Measurements from ENCODE around the gene COMMD8. TPM values are rescaled to one million over a fixed set of nuclear protein-coding genes. Genes with fewer than 3 reads are reported as not detected.

Gene COMMD8
- total and polyA plus RNA-seq, 10 of the 15 experiments (the other 5 are each of a cell fraction or from before 2014, with no cell fraction given): 27.6 to 156 (median 48.4) TPM

DNA sequence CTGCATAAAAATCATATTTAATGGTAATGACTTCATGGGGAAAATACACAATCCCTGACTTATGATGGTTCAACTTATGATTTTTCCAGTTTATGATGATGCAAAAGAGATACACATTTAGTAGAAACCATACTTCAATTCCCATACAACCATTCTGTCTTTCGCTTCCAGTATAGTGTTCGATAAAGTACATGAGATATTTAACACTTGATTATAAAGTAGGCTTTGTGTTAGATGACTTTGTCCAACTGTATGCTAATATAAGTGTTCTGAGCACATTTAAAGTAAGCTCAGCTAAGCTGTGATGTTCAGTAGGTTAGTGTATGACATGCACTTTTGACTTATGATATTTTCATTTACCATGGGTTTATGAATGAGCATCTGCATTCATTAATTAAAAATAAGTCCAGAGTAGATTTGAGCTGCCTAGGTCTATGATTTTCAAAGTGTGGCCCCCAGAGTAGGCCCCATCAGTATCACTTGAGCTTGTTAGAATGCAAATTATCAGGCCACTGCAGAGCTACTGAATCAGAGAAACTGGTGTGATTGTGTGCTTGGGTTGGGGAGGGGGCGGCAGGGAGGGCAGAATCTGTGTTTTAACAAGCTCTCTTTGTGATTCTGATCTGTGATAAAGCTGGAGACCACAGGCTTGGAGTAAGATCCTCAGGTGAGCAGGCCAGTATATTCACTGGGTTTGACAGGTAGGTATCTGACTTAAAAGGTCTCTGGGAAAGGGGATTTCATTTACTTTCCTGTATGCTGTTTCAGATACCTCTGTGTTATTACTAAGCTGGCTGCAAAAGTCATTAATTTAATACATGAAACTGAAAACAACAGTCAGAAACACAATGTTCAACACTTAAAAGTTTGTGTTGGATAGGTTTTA is 30.0 kb upstream of the COMMD8 start (continued):
- TF ChIP-seq EZH2 (IDR thresholded peaks at IDR 0.05; ENCODE audit: borderline replicate concordance, control insufficient read depth, low read depth, low read length) (no peak), ZNF274 (IDR thresholded peaks at IDR 0.05; ENCODE audit: insufficient read depth, insufficient read length) (no peak), LARP7 (IDR thresholded peaks at IDR 0.05) (no peak), STAT1 (conservative IDR thresholded peaks at IDR 0.05) (no peak), SIN3A (IDR thresholded peaks at IDR 0.05; ENCODE audit: low read depth, low read length) (no peak), RCOR1 (conservative IDR thresholded peaks at IDR 0.05; ENCODE audit: low read depth, low read length) (no peak), POU2F2 (IDR thresholded peaks at IDR 0.05; ENCODE audit: borderline replicate concordance, low read depth, low read length) (peak; percentile 54; the same call in 1 of the 3 replicates), POLR2AphosphoS2 (IDR thresholded peaks at IDR 0.05; ENCODE audit: low read depth, low read length) (no peak), EED (IDR thresholded peaks at IDR 0.05; ENCODE audit: low read depth) (no peak), POLR2AphosphoS5 (IDR thresholded peaks at IDR 0.05; ENCODE audit: low read length) (peak; percentile 72), SMAD5 (IDR thresholded peaks at IDR 0.05; ENCODE audit: low read depth) (peak; percentile 79), PML (IDR thresholded peaks at IDR 0.05; ENCODE audit: low read length) (peak; percentile 78), CEBPB (IDR thresholded peaks at IDR 0.05; ENCODE audit: borderline replicate concordance in 1 of 2, low read depth in 2 of 2, low read length in 2 of 2) (no peak), GATAD2B (conservative IDR thresholded peaks at IDR 0.05; ENCODE audit: low read depth) (peak; percentile 27; the same call in 1 of the 2 replicates), BHLHE40 (IDR thresholded peaks at IDR 0.05; ENCODE audit: borderline replicate concordance in 1 of 2, low read depth in 2 of 2, low read length in 1 of 2) (0 out of 4 replicates have a peak, but pooled peaks of 1 of the 2 experiments have one; percentile 9), NRF1 (conservative IDR thresholded peaks at IDR 0.05; ENCODE audit: low read depth, low read length) (no peak)
- TF ChIP-seq, protein P1, sequence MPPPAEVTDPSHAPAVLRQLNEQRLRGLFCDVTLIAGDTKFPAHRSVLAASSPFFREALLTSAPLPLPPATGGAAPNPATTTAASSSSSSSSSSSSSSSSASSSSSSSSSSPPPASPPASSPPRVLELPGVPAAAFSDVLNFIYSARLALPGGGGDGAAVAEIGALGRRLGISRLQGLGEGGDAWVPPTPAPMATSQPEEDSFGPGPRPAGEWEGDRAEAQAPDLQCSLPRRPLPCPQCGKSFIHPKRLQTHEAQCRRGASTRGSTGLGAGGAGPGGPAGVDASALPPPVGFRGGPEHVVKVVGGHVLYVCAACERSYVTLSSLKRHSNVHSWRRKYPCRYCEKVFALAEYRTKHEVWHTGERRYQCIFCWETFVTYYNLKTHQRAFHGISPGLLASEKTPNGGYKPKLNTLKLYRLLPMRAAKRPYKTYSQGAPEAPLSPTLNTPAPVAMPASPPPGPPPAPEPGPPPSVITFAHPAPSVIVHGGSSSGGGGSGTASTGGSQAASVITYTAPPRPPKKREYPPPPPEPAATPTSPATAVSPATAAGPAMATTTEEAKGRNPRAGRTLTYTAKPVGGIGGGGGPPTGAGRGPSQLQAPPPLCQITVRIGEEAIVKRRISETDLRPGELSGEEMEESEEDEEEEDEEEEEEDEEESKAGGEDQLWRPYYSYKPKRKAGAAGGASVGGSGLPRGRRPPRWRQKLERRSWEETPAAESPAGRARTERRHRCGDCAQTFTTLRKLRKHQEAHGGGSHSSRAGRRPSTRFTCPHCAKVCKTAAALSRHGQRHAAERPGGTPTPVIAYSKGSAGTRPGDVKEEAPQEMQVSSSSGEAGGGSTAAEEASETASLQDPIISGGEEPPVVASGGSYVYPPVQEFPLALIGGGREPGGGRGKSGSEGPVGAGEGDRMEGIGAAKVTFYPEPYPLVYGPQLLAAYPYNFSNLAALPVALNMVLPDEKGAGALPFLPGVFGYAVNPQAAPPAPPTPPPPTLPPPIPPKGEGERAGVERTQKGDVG (CRISPR knock-in tag; IDR thresholded peaks at IDR 0.05): no peak
- TF ChIP-seq, protein P2, sequence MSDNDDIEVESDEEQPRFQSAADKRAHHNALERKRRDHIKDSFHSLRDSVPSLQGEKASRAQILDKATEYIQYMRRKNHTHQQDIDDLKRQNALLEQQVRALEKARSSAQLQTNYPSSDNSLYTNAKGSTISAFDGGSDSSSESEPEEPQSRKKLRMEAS (IDR thresholded peaks at IDR 0.05; ENCODE audit: low read depth, low read length): no peak
- TF ChIP-seq, protein P3, sequence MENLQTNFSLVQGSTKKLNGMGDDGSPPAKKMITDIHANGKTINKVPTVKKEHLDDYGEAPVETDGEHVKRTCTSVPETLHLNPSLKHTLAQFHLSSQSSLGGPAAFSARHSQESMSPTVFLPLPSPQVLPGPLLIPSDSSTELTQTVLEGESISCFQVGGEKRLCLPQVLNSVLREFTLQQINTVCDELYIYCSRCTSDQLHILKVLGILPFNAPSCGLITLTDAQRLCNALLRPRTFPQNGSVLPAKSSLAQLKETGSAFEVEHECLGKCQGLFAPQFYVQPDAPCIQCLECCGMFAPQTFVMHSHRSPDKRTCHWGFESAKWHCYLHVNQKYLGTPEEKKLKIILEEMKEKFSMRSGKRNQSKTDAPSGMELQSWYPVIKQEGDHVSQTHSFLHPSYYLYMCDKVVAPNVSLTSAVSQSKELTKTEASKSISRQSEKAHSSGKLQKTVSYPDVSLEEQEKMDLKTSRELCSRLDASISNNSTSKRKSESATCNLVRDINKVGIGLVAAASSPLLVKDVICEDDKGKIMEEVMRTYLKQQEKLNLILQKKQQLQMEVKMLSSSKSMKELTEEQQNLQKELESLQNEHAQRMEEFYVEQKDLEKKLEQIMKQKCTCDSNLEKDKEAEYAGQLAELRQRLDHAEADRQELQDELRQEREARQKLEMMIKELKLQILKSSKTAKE (IDR thresholded peaks at IDR 0.05; ENCODE audit: low read depth, poor library complexity, severe bottlenecking): no peak
- TF ChIP-seq, protein P4, sequence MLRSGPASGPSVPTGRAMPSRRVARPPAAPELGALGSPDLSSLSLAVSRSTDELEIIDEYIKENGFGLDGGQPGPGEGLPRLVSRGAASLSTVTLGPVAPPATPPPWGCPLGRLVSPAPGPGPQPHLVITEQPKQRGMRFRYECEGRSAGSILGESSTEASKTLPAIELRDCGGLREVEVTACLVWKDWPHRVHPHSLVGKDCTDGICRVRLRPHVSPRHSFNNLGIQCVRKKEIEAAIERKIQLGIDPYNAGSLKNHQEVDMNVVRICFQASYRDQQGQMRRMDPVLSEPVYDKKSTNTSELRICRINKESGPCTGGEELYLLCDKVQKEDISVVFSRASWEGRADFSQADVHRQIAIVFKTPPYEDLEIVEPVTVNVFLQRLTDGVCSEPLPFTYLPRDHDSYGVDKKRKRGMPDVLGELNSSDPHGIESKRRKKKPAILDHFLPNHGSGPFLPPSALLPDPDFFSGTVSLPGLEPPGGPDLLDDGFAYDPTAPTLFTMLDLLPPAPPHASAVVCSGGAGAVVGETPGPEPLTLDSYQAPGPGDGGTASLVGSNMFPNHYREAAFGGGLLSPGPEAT (IDR thresholded peaks at IDR 0.05; ENCODE audit: low read depth): no peak; the same call in 1 of the 2 replicates
- TF ChIP-seq, protein P5, sequence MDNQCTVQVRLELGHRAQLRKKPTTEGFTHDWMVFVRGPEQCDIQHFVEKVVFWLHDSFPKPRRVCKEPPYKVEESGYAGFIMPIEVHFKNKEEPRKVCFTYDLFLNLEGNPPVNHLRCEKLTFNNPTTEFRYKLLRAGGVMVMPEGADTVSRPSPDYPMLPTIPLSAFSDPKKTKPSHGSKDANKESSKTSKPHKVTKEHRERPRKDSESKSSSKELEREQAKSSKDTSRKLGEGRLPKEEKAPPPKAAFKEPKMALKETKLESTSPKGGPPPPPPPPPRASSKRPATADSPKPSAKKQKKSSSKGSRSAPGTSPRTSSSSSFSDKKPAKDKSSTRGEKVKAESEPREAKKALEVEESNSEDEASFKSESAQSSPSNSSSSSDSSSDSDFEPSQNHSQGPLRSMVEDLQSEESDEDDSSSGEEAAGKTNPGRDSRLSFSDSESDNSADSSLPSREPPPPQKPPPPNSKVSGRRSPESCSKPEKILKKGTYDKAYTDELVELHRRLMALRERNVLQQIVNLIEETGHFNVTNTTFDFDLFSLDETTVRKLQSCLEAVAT (IDR thresholded peaks at IDR 0.05): no peak
